ENCODE measurements around the gene EYS. TPM values are rescaled to one million over a fixed set of nuclear protein-coding genes. Genes with fewer than 3 reads are reported as not detected.

EYS gene
- total RNA-seq, 1 experiment from 2014 or later: not detected

DNA sequence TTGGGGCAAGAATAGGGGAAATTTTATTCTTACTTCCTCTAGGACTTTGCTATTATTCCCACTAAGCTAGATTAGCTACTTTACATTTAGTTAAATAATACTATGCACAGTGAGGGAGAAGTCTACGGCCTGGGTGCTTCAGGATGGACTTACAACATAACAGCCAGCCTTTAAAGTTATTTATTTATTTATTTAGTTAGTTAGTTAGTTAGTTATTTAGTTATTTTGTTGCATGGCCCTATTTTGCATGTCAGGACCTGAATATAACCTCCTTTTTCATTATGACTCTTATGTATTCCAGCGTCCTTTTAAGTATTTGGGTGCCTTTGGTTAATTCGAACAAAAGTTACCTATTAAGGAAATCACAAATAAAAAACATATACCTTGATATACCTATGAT is 238.7 kb downstream of the EYS start:
- Histone ChIP-seq H3K4me3 (replicated peaks in 1 of 2; ENCODE audit: low read depth in 1 of 2, low read length in 2 of 2) (no peak overlapping the region), H2AFZ (ENCODE audit: low read depth, low read length, poor library complexity, severe bottlenecking) (no peak overlapping the region), H3K27ac (ENCODE audit: low read depth, low read length) (no peak overlapping the region), H3K27me3 (ENCODE audit: insufficient read depth, low read length) (no peaks in the 10 kb centered on the region), H3K36me3 (ENCODE audit: control insufficient read depth in 1 of 2, insufficient read depth in 2 of 2, low read length in 2 of 2) (no peaks in the 10 kb centered on the region), H3K4me1 (ENCODE audit: control insufficient read depth in 1 of 2, insufficient read depth in 2 of 2, low read length in 2 of 2) (no peaks in the 10 kb centered on the region), H4K20me1 (ENCODE audit: insufficient read depth) (no peaks in the 10 kb centered on the region), H3K79me2 (ENCODE audit: insufficient read depth, low read length) (no peaks in the 10 kb centered on the region), H3K4me2 (ENCODE audit: low read length) (no peak overlapping the region), H3K9me2 (ENCODE audit: insufficient read depth) (no peaks in the 10 kb centered on the region), H3K9me3 (ENCODE audit: control insufficient read depth in 1 of 2, insufficient read depth in 1 of 2, low read depth in 1 of 2, low read length in 2 of 2) (peaks cover 16 to 18% of the 10 kb centered on the region in 2 experiments; a peak in 3 of 4 replicates), H3K9ac (ENCODE audit: low read length) (no peak overlapping the region)
- TF ChIP-seq RAD21 (IDR thresholded peaks at IDR 0.05; ENCODE audit: low read depth): no peak
- TF ChIP-seq, protein P1, sequence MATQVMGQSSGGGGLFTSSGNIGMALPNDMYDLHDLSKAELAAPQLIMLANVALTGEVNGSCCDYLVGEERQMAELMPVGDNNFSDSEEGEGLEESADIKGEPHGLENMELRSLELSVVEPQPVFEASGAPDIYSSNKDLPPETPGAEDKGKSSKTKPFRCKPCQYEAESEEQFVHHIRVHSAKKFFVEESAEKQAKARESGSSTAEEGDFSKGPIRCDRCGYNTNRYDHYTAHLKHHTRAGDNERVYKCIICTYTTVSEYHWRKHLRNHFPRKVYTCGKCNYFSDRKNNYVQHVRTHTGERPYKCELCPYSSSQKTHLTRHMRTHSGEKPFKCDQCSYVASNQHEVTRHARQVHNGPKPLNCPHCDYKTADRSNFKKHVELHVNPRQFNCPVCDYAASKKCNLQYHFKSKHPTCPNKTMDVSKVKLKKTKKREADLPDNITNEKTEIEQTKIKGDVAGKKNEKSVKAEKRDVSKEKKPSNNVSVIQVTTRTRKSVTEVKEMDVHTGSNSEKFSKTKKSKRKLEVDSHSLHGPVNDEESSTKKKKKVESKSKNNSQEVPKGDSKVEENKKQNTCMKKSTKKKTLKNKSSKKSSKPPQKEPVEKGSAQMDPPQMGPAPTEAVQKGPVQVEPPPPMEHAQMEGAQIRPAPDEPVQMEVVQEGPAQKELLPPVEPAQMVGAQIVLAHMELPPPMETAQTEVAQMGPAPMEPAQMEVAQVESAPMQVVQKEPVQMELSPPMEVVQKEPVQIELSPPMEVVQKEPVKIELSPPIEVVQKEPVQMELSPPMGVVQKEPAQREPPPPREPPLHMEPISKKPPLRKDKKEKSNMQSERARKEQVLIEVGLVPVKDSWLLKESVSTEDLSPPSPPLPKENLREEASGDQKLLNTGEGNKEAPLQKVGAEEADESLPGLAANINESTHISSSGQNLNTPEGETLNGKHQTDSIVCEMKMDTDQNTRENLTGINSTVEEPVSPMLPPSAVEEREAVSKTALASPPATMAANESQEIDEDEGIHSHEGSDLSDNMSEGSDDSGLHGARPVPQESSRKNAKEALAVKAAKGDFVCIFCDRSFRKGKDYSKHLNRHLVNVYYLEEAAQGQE (IDR thresholded peaks at IDR 0.05; ENCODE audit: low read depth): no peak
- no peak for TF ChIP-seq ZNF274 (IDR thresholded peaks at IDR 0.05; ENCODE audit: low read depth, low read length)
- no peak for TF ChIP-seq CEBPB (IDR thresholded peaks at IDR 0.05; ENCODE audit: low read depth)
- TF ChIP-seq POLR2A (IDR thresholded peaks at IDR 0.05; ENCODE audit: borderline replicate concordance, extremely low read depth, insufficient read depth, insufficient read length): no peak
- TF ChIP-seq FOSL1 (IDR thresholded peaks at IDR 0.05; ENCODE audit: low read depth): no peak
- no peak for TF ChIP-seq ELF1 (IDR thresholded peaks at IDR 0.05; ENCODE audit: borderline replicate concordance, low read depth)
- TF ChIP-seq EZH2phosphoT487 (IDR thresholded peaks at IDR 0.05; ENCODE audit: borderline replicate concordance): no peak
- ChIA-PET RAD21 (ENCODE audit: low non-redundant PET in 1 of 2, low total read pairs in 2 of 2, uncharacterized antibody in 2 of 2, unreplicated experiment in 2 of 2) (no interaction called here), CTCF (no interaction called here), POLR2A (no interaction called here)
- intact Hi-C loops (cut with micrococcal nuclease): no loop called here
- ATAC-seq (no peak), DNase-seq (ENCODE audit: low read depth, low spot score) (no peak)
- no TSS peak for BruUV-seq (replicated peaks)
